Prostate gland (tissue), 2 donors: ENCODE results near the gene NEURL1.

Experiments
- POLR2A ChIP-seq: fragments of 450-650 bp; IDR thresholded peaks from one replicate; pipeline ENCODE4 v1.6.1; 2016; ENCODE audit warnings: antibody characterized with exemption, mild to moderate bottlenecking
- POLR2AphosphoS5 ChIP-seq: sonication (generic); formaldehyde crosslinking; IDR thresholded peaks from one replicate; pipeline ENCODE4 v1.6.1; 2017; ENCODE audit warnings: antibody characterized with exemption
- TF ChIP-seq, protein P1 (sequence below), 4 experiments: fragments of 200-600 bp in 2 of 4; fragments of 450-650 bp in 2 of 4; sonication (generic) in 2 of 4; IDR thresholded peaks; 1 replicate in 3 of 4; 2 replicates in 1 of 4; pipeline ENCODE4 v1.5.1; 2016 to 2019; ENCODE audit warnings: antibody characterized with exemption in 4 of 4, mild to moderate bottlenecking in 2 of 4, moderate library complexity in 2 of 4

- TF ChIP-seq, protein P1, sequence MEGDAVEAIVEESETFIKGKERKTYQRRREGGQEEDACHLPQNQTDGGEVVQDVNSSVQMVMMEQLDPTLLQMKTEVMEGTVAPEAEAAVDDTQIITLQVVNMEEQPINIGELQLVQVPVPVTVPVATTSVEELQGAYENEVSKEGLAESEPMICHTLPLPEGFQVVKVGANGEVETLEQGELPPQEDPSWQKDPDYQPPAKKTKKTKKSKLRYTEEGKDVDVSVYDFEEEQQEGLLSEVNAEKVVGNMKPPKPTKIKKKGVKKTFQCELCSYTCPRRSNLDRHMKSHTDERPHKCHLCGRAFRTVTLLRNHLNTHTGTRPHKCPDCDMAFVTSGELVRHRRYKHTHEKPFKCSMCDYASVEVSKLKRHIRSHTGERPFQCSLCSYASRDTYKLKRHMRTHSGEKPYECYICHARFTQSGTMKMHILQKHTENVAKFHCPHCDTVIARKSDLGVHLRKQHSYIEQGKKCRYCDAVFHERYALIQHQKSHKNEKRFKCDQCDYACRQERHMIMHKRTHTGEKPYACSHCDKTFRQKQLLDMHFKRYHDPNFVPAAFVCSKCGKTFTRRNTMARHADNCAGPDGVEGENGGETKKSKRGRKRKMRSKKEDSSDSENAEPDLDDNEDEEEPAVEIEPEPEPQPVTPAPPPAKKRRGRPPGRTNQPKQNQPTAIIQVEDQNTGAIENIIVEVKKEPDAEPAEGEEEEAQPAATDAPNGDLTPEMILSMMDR (IDR thresholded peaks at IDR 0.05) = no peak
- TF ChIP-seq POLR2A (no peak), POLR2AphosphoS5 (no peak)
These were observed 128.8 kb downstream of the NEURL1 start for GRCh38 chr10:103622286-103622685.
